ENCODE measurements around the gene CHST9.

GRCh38 chr18:27165412-27165811 is 19.7 kb downstream of the CHST9 start:
- TF ChIP-seq POLR2AphosphoS5 (IDR thresholded peaks at IDR 0.05): no peak
- no peak for TF ChIP-seq CTCF (IDR thresholded peaks at IDR 0.05)

Data from prostate gland (tissue), 2 donors.